HCT116 (cell line): ENCODE data around the gene RFXANK. TPM values are rescaled to one million over a fixed set of nuclear protein-coding genes. Genes with fewer than 3 reads are reported as not detected.

Experiments
- ATAC-seq: fragments of 200-7000 bp; cut with Tn5 transposase; 2 replicates; pipeline ENCODE4 v1.9.1; 2020; ENCODE audit warnings: mild to moderate bottlenecking, moderate library complexity
- BruUV-seq: library from RNA; stranded (reverse); fragments of 400-500 nt; replicated peaks from 2 replicates; lab custom pipeline; 2021; lab: Mats Ljungman, UMichigan
- CTCF ChIA-PET: fragments of 300-600 bp; sonication (Branson Sonifier 250); formaldehyde crosslinking; loops from one replicate; lab custom pipeline; 2021; ENCODE audit warnings: antibody characterized with exemption; lab: Charles Lee
- POLR2A ChIA-PET: fragments of 300-600, 350-600 bp; sonication (Branson Sonifier 250); formaldehyde crosslinking; loops from one replicate; lab custom pipeline; 2021; ENCODE audit warnings: antibody characterized with exemption; lab: Charles Lee
- RAD21 ChIA-PET, 2 experiments: fragments of 300-600 bp; sonication (Branson Sonifier 250); formaldehyde crosslinking; loops; one replicate each; lab custom pipeline; 2023; ENCODE audit warnings: low total read pairs in 2 of 2; ENCODE audit not compliant: uncharacterized antibody in 2 of 2, unreplicated experiment in 2 of 2, low non-redundant PET in 1 of 2; lab: Charles Lee
- DNase-seq: peaks from one replicate; pipeline ENCODE4 v3.0.0-alpha.2; 2010; ENCODE audit warnings: low read depth, low spot score
- H2AFZ ChIP-seq: fragments of 200-600 bp; shearing (Covaris generic), sonication (generic); 2 replicates; pipeline ENCODE4 v1.6.1; 2017; ENCODE audit warnings: low read depth, mixed run types, mixed read lengths, antibody characterized with exemption, low read length; ENCODE audit not compliant: poor library complexity, severe bottlenecking
- H3K27ac ChIP-seq: 2 replicates; pipeline ENCODE4 v1.5.1; 2012; ENCODE audit warnings: low read depth, low read length
- H3K27me3 ChIP-seq: fragments of 200-600 bp; sonication (generic); 2 replicates; pipeline ENCODE4 v1.6.1; 2016; ENCODE audit warnings: mixed run types, low read length, mixed read lengths; ENCODE audit not compliant: insufficient read depth
- H3K36me3 ChIP-seq, 2 experiments: fragments of 200-500 bp in 1 of 2; fragments of 200-600 bp in 1 of 2; sonication (Bioruptor generic) in 1 of 2; sonication (generic) in 1 of 2; 2 replicates each; pipeline versions ENCODE4 v1.5.1 to v1.6.1; 2014 to 2016; ENCODE audit warnings: low read length in 2 of 2, inconsistent platforms in 1 of 2, mixed read lengths in 1 of 2, mixed run types in 1 of 2; ENCODE audit not compliant: insufficient read depth in 2 of 2, control insufficient read depth in 1 of 2
- H3K4me1 ChIP-seq, 2 experiments: fragments of 200-600 bp in 1 of 2; sonication (generic) in 1 of 2; 2 replicates each; pipeline versions ENCODE4 v1.5.1 to v1.6.1; 2012 to 2017; ENCODE audit warnings: low read length in 2 of 2, inconsistent platforms in 1 of 2, mild to moderate bottlenecking in 1 of 2, mixed read lengths in 1 of 2, mixed run types in 1 of 2, moderate library complexity in 1 of 2; ENCODE audit not compliant: insufficient read depth in 2 of 2, control insufficient read depth in 1 of 2
- H3K4me2 ChIP-seq: fragments of 200-600 bp; sonication (generic); 2 replicates; pipeline ENCODE4 v1.6.1; 2017; ENCODE audit warnings: mixed run types, low read length, mixed read lengths
- H3K4me3 ChIP-seq, 2 experiments: fragments of 200-600 bp in 1 of 2; sonication (generic) in 1 of 2; replicated peaks in 1 of 2; 2 replicates each; pipeline ENCODE4 v1.5.1; 2011 to 2016; ENCODE audit warnings: low read length in 2 of 2, control low read depth in 1 of 2, low read depth in 1 of 2, mild to moderate bottlenecking in 1 of 2, mixed read lengths in 1 of 2, mixed run types in 1 of 2
- H3K79me2 ChIP-seq: fragments of 200-600 bp; sonication (generic); 2 replicates; pipeline ENCODE4 v1.6.1; 2017; ENCODE audit warnings: mild to moderate bottlenecking, mixed run types, low read length, moderate library complexity, mixed read lengths; ENCODE audit not compliant: insufficient read depth
- H3K9ac ChIP-seq: fragments of 200-600 bp; sonication (generic); 2 replicates; pipeline ENCODE4 v1.6.1; 2016; ENCODE audit warnings: low read length, mixed read lengths
- H3K9me2 ChIP-seq: fragments of 200-600 bp; sonication (generic), shearing (Covaris generic); 2 replicates; pipeline ENCODE4 v1.6.1; 2017; ENCODE audit warnings: mixed run types, mild to moderate bottlenecking, moderate library complexity; ENCODE audit not compliant: insufficient read depth
- H3K9me3 ChIP-seq, 2 experiments: fragments of 200-500 bp in 1 of 2; fragments of 200-600 bp in 1 of 2; sonication (Bioruptor generic) in 1 of 2; sonication (generic) in 1 of 2; 2 replicates each; pipeline ENCODE4 v1.6.1; 2014 to 2017; ENCODE audit warnings: low read length in 2 of 2, mixed read lengths in 2 of 2, inconsistent platforms in 1 of 2, low read depth in 1 of 2, mild to moderate bottlenecking in 1 of 2, mixed run types in 1 of 2, moderate library complexity in 1 of 2; ENCODE audit not compliant: control insufficient read depth in 1 of 2, insufficient read depth in 1 of 2
- H4K20me1 ChIP-seq: fragments of 200-600 bp; sonication (generic), shearing (Covaris generic); 2 replicates; pipeline ENCODE4 v1.6.1; 2017; ENCODE audit warnings: mixed run types, mild to moderate bottlenecking, moderate library complexity; ENCODE audit not compliant: insufficient read depth
- ATF3 ChIP-seq: IDR thresholded peaks from 2 replicates; pipeline ENCODE4 v1.6.1; 2012
- CEBPB ChIP-seq: IDR thresholded peaks from 2 replicates; pipeline ENCODE4 v1.6.1; 2012; ENCODE audit warnings: low read depth
- CTCF ChIP-seq, 3 experiments: fragments of 200-600 bp in 1 of 3; sonication (generic) in 1 of 3; IDR thresholded peaks in 2 of 3; conservative IDR thresholded peaks in 1 of 3; 2 replicates each; pipeline ENCODE4 v1.5.1; 2012 to 2017; ENCODE audit warnings: low read depth in 2 of 3, low read length in 2 of 3, antibody characterized with exemption in 1 of 3, borderline replicate concordance in 1 of 3, control low read depth in 1 of 3, mild to moderate bottlenecking in 1 of 3, mixed read lengths in 1 of 3, mixed run types in 1 of 3, moderate library complexity in 1 of 3; ENCODE audit not compliant: insufficient read depth in 1 of 3
- EGR1 ChIP-seq: IDR thresholded peaks from 2 replicates; pipeline ENCODE4 v1.6.1; 2012; ENCODE audit warnings: low read depth
- ELF1 ChIP-seq: IDR thresholded peaks from 2 replicates; pipeline ENCODE4 v1.6.1; 2012; ENCODE audit warnings: low read depth, borderline replicate concordance
- POLR2AphosphoS5 ChIP-seq: IDR thresholded peaks from 2 replicates; pipeline ENCODE4 v1.6.1; 2011; ENCODE audit warnings: mild to moderate bottlenecking, low read depth, low read length, moderate library complexity
- RAD21 ChIP-seq: IDR thresholded peaks from 2 replicates; pipeline ENCODE4 v1.6.1; 2012; ENCODE audit warnings: low read depth, mild to moderate bottlenecking
- SIN3A ChIP-seq: IDR thresholded peaks from 2 replicates; pipeline ENCODE4 v1.6.1; 2012; ENCODE audit warnings: low read depth
- SP1 ChIP-seq: IDR thresholded peaks from 2 replicates; pipeline ENCODE4 v1.6.1; 2012; ENCODE audit warnings: low read depth
- SRF ChIP-seq: IDR thresholded peaks from 2 replicates; pipeline ENCODE4 v1.6.1; 2012; ENCODE audit warnings: low read depth
- TCF7L2 ChIP-seq: IDR thresholded peaks from 2 replicates; pipeline ENCODE4 v1.7.0; 2011; ENCODE audit warnings: borderline replicate concordance, inconsistent platforms; ENCODE audit not compliant: insufficient read depth, insufficient read length; ENCODE audit errors: extremely low read depth
- ZBTB33 ChIP-seq: IDR thresholded peaks from 2 replicates; pipeline ENCODE4 v1.6.1; 2011; ENCODE audit warnings: mild to moderate bottlenecking, low read length, moderate library complexity; ENCODE audit not compliant: insufficient replicate concordance; ENCODE audit errors: extremely low read depth
- ZNF274 ChIP-seq: fragments of 200-500 bp; sonication (Bioruptor generic); IDR thresholded peaks from 2 replicates; pipeline ENCODE4 v1.6.1; 2014; ENCODE audit warnings: mild to moderate bottlenecking, low read depth, low read length, inconsistent platforms
- intact Hi-C: fragments of 100-400 bp; cut with micrococcal nuclease; formaldehyde crosslinking; loops from 2 replicates; pipeline ENCODE4 v1.10.0; 2022
- total RNA-seq: library from RNA; stranded (reverse); gene quantifications from one replicate; pipeline ENCODE4 v1.2.1, GENCODE V29; 2021; ENCODE audit not compliant: unreplicated experiment

Gene RFXANK
- total RNA-seq, 1 experiment from 2014 or later = 78.9 TPM

GRCh38 chr19:19159534-19159933, 32.5 kb upstream of the RFXANK start:
- H3K4me3 ChIP-seq = no peak overlapping the region
- DNase-seq (no peak), ATAC-seq (no peak)
- POLR2A ChIA-PET = no interaction called here
- RAD21 ChIA-PET = no interaction called here
- no peaks in the 10 kb centered on the region for H3K9me3 ChIP-seq
- H4K20me1 ChIP-seq = no peaks in the 10 kb centered on the region
- H3K9ac ChIP-seq = no peak overlapping the region
- no peak for TF ChIP-seq RAD21
- TF ChIP-seq SP1 = no peak
- no peak for TF ChIP-seq ELF1
- no peak for TF ChIP-seq SIN3A
- TF ChIP-seq CTCF (IDR thresholded peaks at IDR 0.05 in 2 of 3, conservative IDR thresholded peaks at IDR 0.05 in 1 of 3; ENCODE audit: borderline replicate concordance in 1 of 3, insufficient read depth in 1 of 3, low read depth in 2 of 3, low read length in 2 of 3) = no peak
- TF ChIP-seq POLR2AphosphoS5 = no peak
- no peak for TF ChIP-seq CEBPB
- no peak for TF ChIP-seq TCF7L2
- no peak for TF ChIP-seq SRF
- TF ChIP-seq ATF3 = no peak
- TF ChIP-seq EGR1 = no peak
- TF ChIP-seq ZNF274 = no peak
- no peak for TF ChIP-seq ZBTB33
- no peak overlapping the region for H3K27ac ChIP-seq
- no peaks in the 10 kb centered on the region for H3K27me3 ChIP-seq
- no TSS peak for BruUV-seq
- H3K79me2 ChIP-seq = no peaks in the 10 kb centered on the region
- no peaks in the 10 kb centered on the region for H3K36me3 ChIP-seq
- no peak overlapping the region for H3K4me2 ChIP-seq
- no peaks in the 10 kb centered on the region for H3K4me1 ChIP-seq
- CTCF ChIA-PET = no interaction called here
- no peak overlapping the region for H2AFZ ChIP-seq
- intact Hi-C loops = no loop called here
- H3K9me2 ChIP-seq = no peaks in the 10 kb centered on the region
